Measurements from ENCODE around the gene TREH.
"Not testable (repeated sequence)": the region's sequence is repeated elsewhere in the genome, so short reads cannot be mapped to it uniquely, and the experiment has no call there.

TREH gene, protein sequence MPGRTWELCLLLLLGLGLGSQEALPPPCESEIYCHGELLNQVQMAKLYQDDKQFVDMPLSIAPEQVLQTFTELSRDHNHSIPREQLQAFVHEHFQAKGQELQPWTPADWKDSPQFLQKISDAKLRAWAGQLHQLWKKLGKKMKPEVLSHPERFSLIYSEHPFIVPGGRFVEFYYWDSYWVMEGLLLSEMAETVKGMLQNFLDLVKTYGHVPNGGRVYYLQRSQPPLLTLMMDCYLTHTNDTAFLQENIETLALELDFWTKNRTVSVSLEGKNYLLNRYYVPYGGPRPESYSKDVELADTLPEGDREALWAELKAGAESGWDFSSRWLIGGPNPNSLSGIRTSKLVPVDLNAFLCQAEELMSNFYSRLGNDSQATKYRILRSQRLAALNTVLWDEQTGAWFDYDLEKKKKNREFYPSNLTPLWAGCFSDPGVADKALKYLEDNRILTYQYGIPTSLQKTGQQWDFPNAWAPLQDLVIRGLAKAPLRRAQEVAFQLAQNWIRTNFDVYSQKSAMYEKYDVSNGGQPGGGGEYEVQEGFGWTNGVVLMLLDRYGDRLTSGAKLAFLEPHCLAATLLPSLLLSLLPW

DNA sequence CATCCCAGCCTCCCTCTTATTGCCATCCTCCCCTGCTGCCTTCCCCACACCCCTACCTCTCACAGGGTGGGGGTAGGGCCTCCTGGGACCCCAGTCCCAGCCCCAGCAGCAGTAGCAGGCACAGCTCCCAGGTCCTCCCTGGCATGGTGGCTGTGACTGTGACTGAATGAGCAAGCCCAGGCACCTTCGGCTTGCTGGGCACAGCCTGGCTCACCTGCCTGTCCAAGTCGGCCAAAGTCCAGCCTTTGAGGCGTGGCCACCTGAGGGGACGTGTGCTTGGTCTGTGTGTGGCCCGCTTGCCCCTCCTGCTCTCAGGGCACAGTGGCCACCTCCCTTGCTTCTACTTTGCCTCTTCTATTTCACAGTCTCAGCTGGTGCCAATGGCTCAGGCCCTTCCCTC, at the start of gene TREH:
Gene TREH, minus strand, starts transcription at position 168 of the 400 bp plus-strand sequence. Its CDS starts 23 bp downstream, at position 145.
- H3K4me3 ChIP-seq (replicated peaks; ENCODE audit: low read depth, low read length): no peak within 1 kb of the TSS
- DNase-seq (ENCODE audit: extremely low read depth, low read depth): no peak
- TF ChIP-seq, protein P1, sequence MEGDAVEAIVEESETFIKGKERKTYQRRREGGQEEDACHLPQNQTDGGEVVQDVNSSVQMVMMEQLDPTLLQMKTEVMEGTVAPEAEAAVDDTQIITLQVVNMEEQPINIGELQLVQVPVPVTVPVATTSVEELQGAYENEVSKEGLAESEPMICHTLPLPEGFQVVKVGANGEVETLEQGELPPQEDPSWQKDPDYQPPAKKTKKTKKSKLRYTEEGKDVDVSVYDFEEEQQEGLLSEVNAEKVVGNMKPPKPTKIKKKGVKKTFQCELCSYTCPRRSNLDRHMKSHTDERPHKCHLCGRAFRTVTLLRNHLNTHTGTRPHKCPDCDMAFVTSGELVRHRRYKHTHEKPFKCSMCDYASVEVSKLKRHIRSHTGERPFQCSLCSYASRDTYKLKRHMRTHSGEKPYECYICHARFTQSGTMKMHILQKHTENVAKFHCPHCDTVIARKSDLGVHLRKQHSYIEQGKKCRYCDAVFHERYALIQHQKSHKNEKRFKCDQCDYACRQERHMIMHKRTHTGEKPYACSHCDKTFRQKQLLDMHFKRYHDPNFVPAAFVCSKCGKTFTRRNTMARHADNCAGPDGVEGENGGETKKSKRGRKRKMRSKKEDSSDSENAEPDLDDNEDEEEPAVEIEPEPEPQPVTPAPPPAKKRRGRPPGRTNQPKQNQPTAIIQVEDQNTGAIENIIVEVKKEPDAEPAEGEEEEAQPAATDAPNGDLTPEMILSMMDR (IDR thresholded peaks at IDR 0.05; ENCODE audit: low read depth, low read length, missing control alignments): no peak

DNA sequence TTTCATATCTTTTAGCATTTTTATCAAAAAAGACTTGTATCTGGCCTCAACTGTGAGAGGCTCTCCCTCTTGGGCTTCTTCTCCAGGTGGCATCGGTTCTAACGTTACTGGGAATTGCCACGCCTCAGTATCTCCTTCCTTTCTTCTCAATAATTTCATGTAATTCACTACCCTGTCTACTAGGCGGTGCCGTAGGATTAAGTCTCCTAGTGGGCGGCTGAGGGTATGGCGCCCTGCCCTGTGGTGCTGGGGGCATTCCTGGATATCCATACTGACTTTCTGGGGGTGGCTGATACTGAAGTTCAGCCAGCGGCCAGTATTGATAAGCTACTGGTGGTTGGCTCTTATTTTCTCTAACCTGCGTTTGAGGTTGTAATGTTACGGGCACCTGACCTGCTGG, 48.7 kb upstream of the TREH start:
- not testable (repeated sequence) for DNase-seq (ENCODE audit: extremely low read depth, low read depth); H3K4me3 ChIP-seq (replicated peaks; ENCODE audit: low read depth, low read length)

GRCh38 chr11:118727721-118728066, 48.2 kb upstream of the TREH start:
- not testable (repeated sequence) for DNase-seq (ENCODE audit: extremely low read depth, low read depth); H3K4me3 ChIP-seq (replicated peaks; ENCODE audit: low read depth, low read length)

DNA sequence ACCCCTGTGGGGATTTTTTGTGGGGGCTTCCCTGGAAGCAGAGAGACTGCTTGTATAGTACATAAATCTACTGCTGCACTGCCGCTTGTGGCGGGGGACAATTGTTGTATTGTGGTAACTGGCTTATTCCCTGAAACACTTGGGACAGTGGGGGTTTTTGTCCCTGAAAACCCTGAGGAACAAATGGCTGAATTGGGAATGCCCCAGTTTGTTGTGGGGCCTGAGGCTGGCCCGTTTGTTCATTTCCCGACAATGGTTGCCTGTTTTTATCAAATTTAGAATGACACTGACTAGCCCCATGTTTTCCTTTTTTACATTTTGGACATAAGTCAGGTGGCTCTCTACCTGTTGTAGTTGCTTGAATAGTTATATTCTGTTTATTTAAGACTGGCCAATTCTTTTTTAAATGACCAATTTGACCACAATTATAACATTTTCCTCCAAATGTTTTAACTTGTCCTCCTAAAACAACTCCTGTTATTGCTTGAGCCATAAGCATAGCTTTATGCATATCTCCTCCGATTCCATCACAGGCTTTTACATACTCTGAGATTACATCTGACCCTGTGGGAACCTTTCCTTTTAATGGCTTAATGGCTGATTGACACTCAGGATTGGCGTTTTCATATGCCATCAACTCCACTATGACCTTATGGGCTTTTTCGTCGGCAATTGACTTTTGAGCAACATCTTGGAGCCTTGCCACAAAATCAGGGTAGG, 47.7 kb upstream of the TREH start:
- H3K4me3 ChIP-seq (replicated peaks; ENCODE audit: low read depth, low read length); DNase-seq (ENCODE audit: extremely low read depth, low read depth): not testable (repeated sequence)

GRCh38 chr11:118721478-118722015, 42.1 kb upstream of the TREH start:
- H3K4me3 ChIP-seq (replicated peaks; ENCODE audit: low read depth, low read length); DNase-seq (ENCODE audit: extremely low read depth, low read depth): not testable (repeated sequence)

DNA sequence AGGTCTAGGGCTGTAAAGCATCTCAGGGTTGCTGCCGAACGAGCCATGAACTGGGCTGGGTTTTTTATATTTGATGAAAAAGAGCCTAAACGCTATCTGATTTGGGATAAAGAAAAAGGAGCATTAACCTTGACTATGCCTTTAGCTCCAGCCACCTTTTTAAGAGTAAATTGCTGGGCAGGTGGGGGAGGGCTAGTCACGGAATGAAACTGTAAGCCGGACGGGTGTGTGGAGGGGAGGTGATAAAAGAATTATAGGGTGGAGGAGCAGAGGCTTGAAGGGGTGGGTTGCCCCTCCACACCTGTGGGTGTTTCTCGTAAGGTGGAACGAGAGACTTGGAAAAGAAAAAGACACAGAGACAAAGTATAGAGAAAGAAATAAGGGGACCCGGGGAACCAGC, 41.3 kb upstream of the TREH start:
- not testable (repeated sequence) for DNase-seq (ENCODE audit: extremely low read depth, low read depth); H3K4me3 ChIP-seq (replicated peaks; ENCODE audit: low read depth, low read length)

DNA sequence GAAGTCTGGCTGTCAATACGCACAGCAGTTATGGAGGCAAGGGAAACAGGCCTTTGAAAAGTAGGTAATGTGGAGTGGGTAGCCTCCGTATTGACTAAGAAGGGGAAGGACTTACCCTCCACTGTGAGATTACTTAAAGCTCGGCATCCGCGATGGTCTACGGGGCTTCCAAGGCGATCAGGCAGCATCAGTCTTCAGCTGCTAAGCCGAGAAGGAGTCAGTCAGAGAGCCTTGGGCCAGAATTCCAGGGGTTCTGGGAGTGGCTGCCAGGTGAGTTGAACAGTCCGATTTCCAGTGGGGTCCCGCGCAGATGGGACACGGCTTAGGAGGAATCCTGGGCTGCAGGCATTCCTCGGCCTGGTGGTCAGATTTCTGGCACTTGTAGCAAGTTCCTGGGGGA, 40.6 kb upstream of the TREH start:
- not testable (repeated sequence) for H3K4me3 ChIP-seq (replicated peaks; ENCODE audit: low read depth, low read length); DNase-seq (ENCODE audit: extremely low read depth, low read depth)

GRCh38 chr11:118718562-118718961, 39.1 kb upstream of the TREH start:
- not testable (repeated sequence) for H3K4me3 ChIP-seq (replicated peaks; ENCODE audit: low read depth, low read length); DNase-seq (ENCODE audit: extremely low read depth, low read depth)

DNA sequence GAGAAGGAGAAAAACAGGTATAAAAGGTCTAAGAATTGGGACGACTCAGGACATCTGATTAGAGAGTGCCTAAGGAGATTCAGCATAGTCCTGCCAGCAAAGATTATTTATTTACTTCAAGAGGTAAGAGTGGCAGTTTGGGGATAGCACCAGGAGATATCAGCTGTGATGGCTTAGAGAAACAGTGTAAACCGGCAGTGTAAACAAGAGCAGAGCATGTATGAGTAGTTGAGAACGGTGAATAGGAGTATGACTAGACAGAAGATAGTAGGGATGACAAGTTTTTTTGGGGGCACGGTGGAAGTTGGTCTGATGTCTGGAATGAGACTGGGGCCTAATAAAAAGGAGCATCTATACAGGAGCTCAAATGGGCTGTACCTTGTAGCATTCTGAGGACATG, 38.3 kb upstream of the TREH start:
- DNase-seq (ENCODE audit: extremely low read depth, low read depth); H3K4me3 ChIP-seq (replicated peaks; ENCODE audit: low read depth, low read length): not testable (repeated sequence)

GRCh38 chr11:118717221-118717620, 37.8 kb upstream of the TREH start:
- DNase-seq (ENCODE audit: extremely low read depth, low read depth); H3K4me3 ChIP-seq (replicated peaks; ENCODE audit: low read depth, low read length): not testable (repeated sequence)

GRCh38 chr11:118715837-118716260, 36.4 kb upstream of the TREH start:
- no peak overlapping the region for H3K4me3 ChIP-seq (replicated peaks; ENCODE audit: low read depth, low read length)
- TF ChIP-seq, protein P1 (IDR thresholded peaks at IDR 0.05; ENCODE audit: low read depth, low read length, missing control alignments): no peak
- DNase-seq (ENCODE audit: extremely low read depth, low read depth): no peak

Data from HFF-Myc (cell line).